SK-N-SH (cell line): Measurements from ENCODE around the gene HPCAL4. TPM values are rescaled to one million over a fixed set of nuclear protein-coding genes. Genes with fewer than 3 reads are reported as not detected.

Source experiments
- CTCF ChIA-PET: fragments of 300-600, 350-600 bp; formaldehyde crosslinking; extraction: SDS; loops from one replicate; lab custom pipeline; 2021; lab: Yijun Ruan, JAX
- POLR2A ChIA-PET: fragments of 350-600 bp; sonication (Branson Sonifier 250); formaldehyde crosslinking; extraction: SDS; loops from one replicate; lab custom pipeline; 2020; ENCODE audit warnings: antibody characterized with exemption, inconsistent platforms; lab: Yijun Ruan, JAX
- DNase-seq: peaks from one replicate; pipeline ENCODE4 v3.0.0; 2012
- H2AFZ ChIP-seq: fragments of 200-600 bp; sonication (generic); 2 replicates; pipeline ENCODE4 v1.8.1; 2016; ENCODE audit warnings: antibody characterized with exemption, mild to moderate bottlenecking, low read depth
- H3F3A ChIP-seq: fragments of 200-600 bp; sonication (generic); replicated peaks from 2 replicates; pipeline ENCODE3; 2016; ENCODE audit warnings: antibody characterized with exemption, mild to moderate bottlenecking; ENCODE audit not compliant: insufficient read depth
- H3K27ac ChIP-seq, 2 experiments: fragments of 200-500 bp in 1 of 2; fragments of 200-600 bp in 1 of 2; sonication (Bioruptor generic) in 1 of 2; sonication (generic), shearing (Covaris generic) in 1 of 2; 2 replicates each; pipeline versions ENCODE4 v1.5.1 to v1.6.1; 2014 to 2016; ENCODE audit warnings: low read depth in 2 of 2, inconsistent platforms in 1 of 2, low read length in 1 of 2, mild to moderate bottlenecking in 1 of 2, mixed read lengths in 1 of 2
- H3K27me3 ChIP-seq: fragments of 200-600 bp; sonication (generic), shearing (Covaris generic); 2 replicates; pipeline ENCODE4 v1.6.1; 2016; ENCODE audit warnings: mixed run types; ENCODE audit not compliant: insufficient read depth
- H3K36me3 ChIP-seq, 2 experiments: fragments of 200-500 bp in 1 of 2; fragments of 200-600 bp in 1 of 2; sonication (Bioruptor generic) in 1 of 2; sonication (generic) in 1 of 2; replicated peaks in 1 of 2; 2 replicates each; pipeline versions ENCODE3 to v1.5.1; 2014 to 2016; ENCODE audit warnings: low read length in 1 of 2, mild to moderate bottlenecking in 1 of 2; ENCODE audit not compliant: insufficient read depth in 2 of 2, control insufficient read depth in 1 of 2
- H3K4me1 ChIP-seq, 2 experiments: fragments of 200-500 bp in 1 of 2; fragments of 200-600 bp in 1 of 2; sonication (Bioruptor generic) in 1 of 2; sonication (generic), shearing (Covaris generic) in 1 of 2; 2 replicates each; pipeline versions ENCODE4 v1.5.1 to v1.6.1; 2014 to 2016; ENCODE audit warnings: low read depth in 1 of 2, low read length in 1 of 2, mixed run types in 1 of 2; ENCODE audit not compliant: insufficient read depth in 2 of 2, control insufficient read depth in 1 of 2
- H3K4me2 ChIP-seq: fragments of 200-600 bp; sonication (generic), shearing (Covaris generic); 2 replicates; pipeline ENCODE4 v1.6.1; 2017; ENCODE audit warnings: mixed run types
- H3K4me3 ChIP-seq, 2 experiments: fragments of 200-500 bp in 1 of 2; fragments of 200-600 bp in 1 of 2; sonication (Bioruptor generic) in 1 of 2; sonication (generic), shearing (Covaris generic) in 1 of 2; 2 replicates each; pipeline versions ENCODE4 v1.5.1 to v1.8.1; 2014 to 2016; ENCODE audit warnings: low read depth in 2 of 2, inconsistent platforms in 1 of 2, low read length in 1 of 2, mild to moderate bottlenecking in 1 of 2, mixed read lengths in 1 of 2, moderate library complexity in 1 of 2
- H3K79me2 ChIP-seq: fragments of 200-600 bp; sonication (generic); 2 replicates; pipeline ENCODE4 v1.8.1; 2017; ENCODE audit warnings: mild to moderate bottlenecking; ENCODE audit not compliant: insufficient read depth
- H3K9ac ChIP-seq: fragments of 200-600 bp; sonication (generic); 2 replicates; pipeline ENCODE4 v1.6.1; 2017; ENCODE audit warnings: mixed run types
- H3K9me2 ChIP-seq: fragments of 200-600 bp; sonication (generic); 2 replicates; pipeline ENCODE4 v1.6.1; 2017; ENCODE audit warnings: mixed run types
- H3K9me3 ChIP-seq: fragments of 200-600 bp; sonication (generic); 2 replicates; pipeline ENCODE4 v1.6.1; 2017; ENCODE audit warnings: mixed run types, mild to moderate bottlenecking, moderate library complexity
- H4K20me1 ChIP-seq: fragments of 200-600 bp; sonication (generic); 2 replicates; pipeline ENCODE4 v1.6.1; 2017; ENCODE audit warnings: mild to moderate bottlenecking, mixed run types; ENCODE audit not compliant: insufficient read depth
- CHD2 ChIP-seq: fragments of 150-350 bp; IDR thresholded peaks from 2 replicates; pipeline ENCODE4 v1.6.1; 2018; ENCODE audit warnings: low read length; ENCODE audit not compliant: partially characterized antibody
- JUND ChIP-seq: IDR thresholded peaks from 2 replicates; pipeline ENCODE4 v1.4.0; 2012
- MEF2A ChIP-seq: IDR thresholded peaks from 2 replicates; pipeline ENCODE4 v1.4.0; 2012; ENCODE audit warnings: low read depth, borderline replicate concordance
- NFIC ChIP-seq: IDR thresholded peaks from 2 replicates; pipeline ENCODE4 v1.4.0; 2012; ENCODE audit warnings: borderline replicate concordance
- NRF1 ChIP-seq: IDR thresholded peaks from 2 replicates; pipeline ENCODE4 v1.6.1; 2012; ENCODE audit warnings: low read depth, mild to moderate bottlenecking, low read length
- RFX5 ChIP-seq: IDR thresholded peaks from 2 replicates; pipeline ENCODE4 v1.6.1; 2012; ENCODE audit warnings: mild to moderate bottlenecking, improper control_type of control experiment, low read length
- SIN3A ChIP-seq: IDR thresholded peaks from 2 replicates; pipeline ENCODE4 v1.6.1; 2012; ENCODE audit warnings: low read depth, mild to moderate bottlenecking, low read length, moderate library complexity, borderline replicate concordance
- SMC3 ChIP-seq: IDR thresholded peaks from 2 replicates; pipeline ENCODE4 v1.6.1; 2012; ENCODE audit warnings: low read depth, low read length, improper control_type of control experiment
- TAF1 ChIP-seq: IDR thresholded peaks from 2 replicates; pipeline ENCODE4 v1.6.1; 2012; ENCODE audit warnings: low read depth, mild to moderate bottlenecking, low read length, moderate library complexity, borderline replicate concordance
- TCF12 ChIP-seq: IDR thresholded peaks from 2 replicates; pipeline ENCODE4 v1.4.0; 2012
- YY1 ChIP-seq: IDR thresholded peaks from 2 replicates; pipeline ENCODE4 v1.4.0; 2012; ENCODE audit warnings: low read depth, mild to moderate bottlenecking
- whole genome bisulfite sequencing: methylation state at CpG from one replicate; pipeline ENCODE4 v1.1.6; 2017; ENCODE audit warnings: low lambda C conversion rate; 5-methylcytosine and 5-hydroxymethylcytosine counted together
- polyA plus RNA-seq, 3 experiments: library from polyadenylated mRNA; depleted of rRNA; stranded (reverse); fragments of >200 nt; gene quantifications; 2 replicates each; pipeline ENCODE4 v1.2.3, GENCODE V29; 2012
- TF ChIP-seq, protein P1 (sequence below): fragments of 150-350 bp; IDR thresholded peaks from 2 replicates; pipeline ENCODE4 v1.6.1; 2016; ENCODE audit warnings: mild to moderate bottlenecking, low read depth, low read length
- TF ChIP-seq, protein P2 (sequence below): fragments of 150-350 bp; IDR thresholded peaks from 2 replicates; pipeline ENCODE4 v1.6.1; 2017; ENCODE audit warnings: antibody characterized with exemption, low read length, low read depth, borderline replicate concordance
- TF ChIP-seq, protein P3 (sequence below): IDR thresholded peaks from 2 replicates; pipeline ENCODE4 v1.4.0; 2012; ENCODE audit warnings: low read depth, borderline replicate concordance
- TF ChIP-seq, protein P4 (sequence below): IDR thresholded peaks from 2 replicates; pipeline ENCODE4; 2012
- TF ChIP-seq, protein P5 (sequence below): IDR thresholded peaks from 2 replicates; pipeline ENCODE4 v1.6.1; 2012; ENCODE audit warnings: mild to moderate bottlenecking, low read depth, low read length, moderate library complexity

HPCAL4 gene
- polyA plus RNA-seq, 1 of the 3 experiments (the other 2 are of a cell fraction), result 0.15 TPM

DNA sequence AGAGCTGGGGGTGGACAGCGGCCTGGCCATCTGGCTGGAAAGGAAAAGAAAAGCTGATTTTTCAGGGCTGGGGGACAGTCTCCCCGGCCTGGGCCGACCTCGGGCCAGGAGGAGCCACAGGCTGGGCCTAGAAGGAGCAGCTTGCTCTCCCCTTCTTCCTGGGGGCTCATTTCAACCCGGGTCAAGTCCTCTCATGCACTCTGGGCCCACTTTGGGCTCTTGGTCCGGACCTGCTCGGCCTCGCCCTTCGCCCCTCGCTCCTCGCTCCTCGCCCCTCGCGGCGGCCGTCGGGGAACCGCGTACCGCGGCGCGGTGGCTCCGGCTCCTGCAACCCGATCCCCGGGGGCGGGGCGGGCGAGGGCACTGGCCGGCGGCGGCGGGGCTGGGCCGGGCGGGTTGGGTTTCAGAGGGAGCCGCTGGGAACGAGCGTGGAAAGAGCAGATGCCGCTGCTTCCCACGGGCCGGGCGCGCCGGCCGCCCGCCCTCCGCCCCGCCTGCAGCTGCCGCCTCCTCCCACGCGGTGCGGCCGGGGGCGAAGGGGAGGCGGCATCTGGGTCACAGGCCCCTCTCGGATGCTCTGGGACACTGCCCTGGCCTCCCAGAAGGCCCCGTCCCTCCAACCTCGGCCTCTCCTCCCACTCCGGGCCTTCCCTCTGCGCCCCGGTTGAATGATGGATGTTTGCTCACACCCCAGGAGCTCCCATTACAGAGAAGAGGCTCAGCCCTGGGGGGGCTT lies 58.4 kb downstream of the HPCAL4 start (continued):
- TF ChIP-seq, protein P1, sequence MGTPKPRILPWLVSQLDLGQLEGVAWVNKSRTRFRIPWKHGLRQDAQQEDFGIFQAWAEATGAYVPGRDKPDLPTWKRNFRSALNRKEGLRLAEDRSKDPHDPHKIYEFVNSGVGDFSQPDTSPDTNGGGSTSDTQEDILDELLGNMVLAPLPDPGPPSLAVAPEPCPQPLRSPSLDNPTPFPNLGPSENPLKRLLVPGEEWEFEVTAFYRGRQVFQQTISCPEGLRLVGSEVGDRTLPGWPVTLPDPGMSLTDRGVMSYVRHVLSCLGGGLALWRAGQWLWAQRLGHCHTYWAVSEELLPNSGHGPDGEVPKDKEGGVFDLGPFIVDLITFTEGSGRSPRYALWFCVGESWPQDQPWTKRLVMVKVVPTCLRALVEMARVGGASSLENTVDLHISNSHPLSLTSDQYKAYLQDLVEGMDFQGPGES, result no peak
- TF ChIP-seq JUND (no peak), MEF2A (no peak), SMC3 (no peak)
- TF ChIP-seq, protein P2, sequence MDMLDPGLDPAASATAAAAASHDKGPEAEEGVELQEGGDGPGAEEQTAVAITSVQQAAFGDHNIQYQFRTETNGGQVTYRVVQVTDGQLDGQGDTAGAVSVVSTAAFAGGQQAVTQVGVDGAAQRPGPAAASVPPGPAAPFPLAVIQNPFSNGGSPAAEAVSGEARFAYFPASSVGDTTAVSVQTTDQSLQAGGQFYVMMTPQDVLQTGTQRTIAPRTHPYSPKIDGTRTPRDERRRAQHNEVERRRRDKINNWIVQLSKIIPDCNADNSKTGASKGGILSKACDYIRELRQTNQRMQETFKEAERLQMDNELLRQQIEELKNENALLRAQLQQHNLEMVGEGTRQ, result no peak
- TF ChIP-seq, protein P3, sequence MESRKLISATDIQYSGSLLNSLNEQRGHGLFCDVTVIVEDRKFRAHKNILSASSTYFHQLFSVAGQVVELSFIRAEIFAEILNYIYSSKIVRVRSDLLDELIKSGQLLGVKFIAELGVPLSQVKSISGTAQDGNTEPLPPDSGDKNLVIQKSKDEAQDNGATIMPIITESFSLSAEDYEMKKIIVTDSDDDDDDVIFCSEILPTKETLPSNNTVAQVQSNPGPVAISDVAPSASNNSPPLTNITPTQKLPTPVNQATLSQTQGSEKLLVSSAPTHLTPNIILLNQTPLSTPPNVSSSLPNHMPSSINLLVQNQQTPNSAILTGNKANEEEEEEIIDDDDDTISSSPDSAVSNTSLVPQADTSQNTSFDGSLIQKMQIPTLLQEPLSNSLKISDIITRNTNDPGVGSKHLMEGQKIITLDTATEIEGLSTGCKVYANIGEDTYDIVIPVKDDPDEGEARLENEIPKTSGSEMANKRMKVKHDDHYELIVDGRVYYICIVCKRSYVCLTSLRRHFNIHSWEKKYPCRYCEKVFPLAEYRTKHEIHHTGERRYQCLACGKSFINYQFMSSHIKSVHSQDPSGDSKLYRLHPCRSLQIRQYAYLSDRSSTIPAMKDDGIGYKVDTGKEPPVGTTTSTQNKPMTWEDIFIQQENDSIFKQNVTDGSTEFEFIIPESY, result no peak

DNA sequence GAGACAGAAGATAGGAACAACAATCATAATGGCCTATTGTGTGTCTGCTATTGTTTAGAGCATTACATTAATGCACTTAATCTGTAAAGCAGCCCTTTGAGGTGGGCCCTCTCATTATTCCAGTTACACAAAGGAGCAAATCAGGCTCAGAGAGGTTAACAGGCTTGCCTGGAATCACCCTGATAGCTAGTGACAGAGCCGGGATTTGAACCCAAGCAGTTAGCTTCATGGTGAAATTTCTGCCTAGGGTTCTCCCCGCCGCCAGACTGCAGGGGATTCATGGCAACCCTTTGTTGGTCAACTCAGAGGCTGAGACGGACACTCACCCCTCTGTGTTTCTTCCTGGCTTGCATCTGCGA lies 58.9 kb downstream of the HPCAL4 start:
- WGBS, result 78% methylated on average over 5 of the region's 5 CpGs
- H3K4me1 ChIP-seq, result peaks cover 0 to 18% of the 10 kb centered on the region in 2 experiments; a peak in 2 of 4 replicates
- no peak overlapping the region for H3K4me2 ChIP-seq
- H3F3A ChIP-seq, result no peaks in the 10 kb centered on the region
- no peaks in the 10 kb centered on the region for H3K9me3 ChIP-seq
- TF ChIP-seq MEF2A (no peak), TAF1 (no peak), SIN3A (no peak), NRF1 (no peak), RFX5 (no peak), CHD2 (no peak), NFIC (no peak), TCF12 (no peak), YY1 (no peak)
- TF ChIP-seq, protein P4, sequence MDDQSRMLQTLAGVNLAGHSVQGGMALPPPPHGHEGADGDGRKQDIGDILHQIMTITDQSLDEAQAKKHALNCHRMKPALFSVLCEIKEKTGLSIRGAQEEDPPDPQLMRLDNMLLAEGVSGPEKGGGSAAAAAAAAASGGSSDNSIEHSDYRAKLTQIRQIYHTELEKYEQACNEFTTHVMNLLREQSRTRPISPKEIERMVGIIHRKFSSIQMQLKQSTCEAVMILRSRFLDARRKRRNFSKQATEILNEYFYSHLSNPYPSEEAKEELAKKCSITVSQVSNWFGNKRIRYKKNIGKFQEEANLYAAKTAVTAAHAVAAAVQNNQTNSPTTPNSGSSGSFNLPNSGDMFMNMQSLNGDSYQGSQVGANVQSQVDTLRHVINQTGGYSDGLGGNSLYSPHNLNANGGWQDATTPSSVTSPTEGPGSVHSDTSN, result no peak
- TF ChIP-seq, protein P5, sequence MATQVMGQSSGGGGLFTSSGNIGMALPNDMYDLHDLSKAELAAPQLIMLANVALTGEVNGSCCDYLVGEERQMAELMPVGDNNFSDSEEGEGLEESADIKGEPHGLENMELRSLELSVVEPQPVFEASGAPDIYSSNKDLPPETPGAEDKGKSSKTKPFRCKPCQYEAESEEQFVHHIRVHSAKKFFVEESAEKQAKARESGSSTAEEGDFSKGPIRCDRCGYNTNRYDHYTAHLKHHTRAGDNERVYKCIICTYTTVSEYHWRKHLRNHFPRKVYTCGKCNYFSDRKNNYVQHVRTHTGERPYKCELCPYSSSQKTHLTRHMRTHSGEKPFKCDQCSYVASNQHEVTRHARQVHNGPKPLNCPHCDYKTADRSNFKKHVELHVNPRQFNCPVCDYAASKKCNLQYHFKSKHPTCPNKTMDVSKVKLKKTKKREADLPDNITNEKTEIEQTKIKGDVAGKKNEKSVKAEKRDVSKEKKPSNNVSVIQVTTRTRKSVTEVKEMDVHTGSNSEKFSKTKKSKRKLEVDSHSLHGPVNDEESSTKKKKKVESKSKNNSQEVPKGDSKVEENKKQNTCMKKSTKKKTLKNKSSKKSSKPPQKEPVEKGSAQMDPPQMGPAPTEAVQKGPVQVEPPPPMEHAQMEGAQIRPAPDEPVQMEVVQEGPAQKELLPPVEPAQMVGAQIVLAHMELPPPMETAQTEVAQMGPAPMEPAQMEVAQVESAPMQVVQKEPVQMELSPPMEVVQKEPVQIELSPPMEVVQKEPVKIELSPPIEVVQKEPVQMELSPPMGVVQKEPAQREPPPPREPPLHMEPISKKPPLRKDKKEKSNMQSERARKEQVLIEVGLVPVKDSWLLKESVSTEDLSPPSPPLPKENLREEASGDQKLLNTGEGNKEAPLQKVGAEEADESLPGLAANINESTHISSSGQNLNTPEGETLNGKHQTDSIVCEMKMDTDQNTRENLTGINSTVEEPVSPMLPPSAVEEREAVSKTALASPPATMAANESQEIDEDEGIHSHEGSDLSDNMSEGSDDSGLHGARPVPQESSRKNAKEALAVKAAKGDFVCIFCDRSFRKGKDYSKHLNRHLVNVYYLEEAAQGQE, result no peak
- H3K27me3 ChIP-seq, result no peaks in the 10 kb centered on the region; the same call in 1 of the 2 replicates
- ChIA-PET POLR2A (interaction anchor here (1.3 kb wide), 1 partner anchor 24 kb away, joined by 4 read pairs; no protein-coding TSS in a partner anchor), CTCF (interaction anchor here (1.1 to 3.4 kb wide), 5 partner anchors 9 to 26 kb away, joined by 3 to 17 read pairs (median 4); no protein-coding TSS in a partner anchor)
- no peak for DNase-seq
- H3K36me3 ChIP-seq, result no peaks in the 10 kb centered on the region
- H3K9me2 ChIP-seq, result no peaks in the 10 kb centered on the region
- no peaks in the 10 kb centered on the region for H3K79me2 ChIP-seq
- no peak overlapping the region for H3K4me3 ChIP-seq
- H2AFZ ChIP-seq, result no peak overlapping the region
- H3K27ac ChIP-seq, result peak overlapping the region in 1 of 2 experiments; percentile 55; a peak in 2 of 4 replicates
- no peaks in the 10 kb centered on the region for H4K20me1 ChIP-seq
- H3K9ac ChIP-seq, result no peak overlapping the region
